CD8-positive, alpha-beta memory T cell (primary cell): ENCODE measurements around the gene ZMIZ1. TPM values are rescaled to one million over a fixed set of nuclear protein-coding genes. Genes with fewer than 3 reads are reported as not detected.
A peak's percentile ranks its signal among the peaks of the same experiment; 100 is the strongest.

Experiments used
- CTCF ChIA-PET: fragments of 350-600 bp; sonication (Branson Sonifier 250); formaldehyde crosslinking; loops from one replicate; lab custom pipeline; 2021; ENCODE audit warnings: antibody characterized with exemption; lab: Charles Lee
- POLR2A ChIA-PET: fragments of 350-600 bp; sonication (Branson Sonifier 250); formaldehyde crosslinking; loops from one replicate; lab custom pipeline; 2021; ENCODE audit warnings: antibody characterized with exemption; lab: Charles Lee
- DNase-seq, 5 donors: peaks; one replicate each; pipeline versions ENCODE4 v3.0.0 to v3.0.0-alpha.2; 2020 to 2022; ENCODE audit warnings: mixed read lengths in 1 of 5
- H3K27ac ChIP-seq: one replicate; pipeline ENCODE4 v1.7.0; 2013; ENCODE audit warnings: low read depth, mild to moderate bottlenecking, low read length, moderate library complexity
- H3K27me3 ChIP-seq: 2 replicates; pipeline ENCODE4 v1.7.0; 2013; ENCODE audit warnings: low read length, mild to moderate bottlenecking; ENCODE audit not compliant: insufficient read depth, poor library complexity, severe bottlenecking
- H3K36me3 ChIP-seq: 2 replicates; pipeline ENCODE4 v1.7.0; 2013; ENCODE audit warnings: mild to moderate bottlenecking, low read length, moderate library complexity; ENCODE audit not compliant: insufficient read depth
- H3K4me1 ChIP-seq: 2 replicates; pipeline ENCODE4 v1.7.0; 2013; ENCODE audit warnings: mild to moderate bottlenecking, low read length, moderate library complexity; ENCODE audit not compliant: insufficient read depth
- H3K4me3 ChIP-seq: 2 replicates; pipeline ENCODE4 v1.7.0; 2013; ENCODE audit warnings: mild to moderate bottlenecking, low read length
- H3K9me3 ChIP-seq: 2 replicates; pipeline ENCODE4 v1.7.0; 2013; ENCODE audit warnings: mild to moderate bottlenecking, low read length
- H3K27ac Mint-ChIP-seq, 8 donors: one replicate each; pipeline ENCODE4 v1.8.0; 2020 to 2021; ENCODE audit warnings: mixed read lengths in 8 of 8, mild to moderate bottlenecking in 6 of 8, inconsistent platforms in 3 of 8, moderate library complexity in 3 of 8
- H3K27me3 Mint-ChIP-seq, 2 donors: one replicate each; pipeline ENCODE4 v1.8.0; 2020 to 2021; ENCODE audit warnings: mixed read lengths in 2 of 2, mild to moderate bottlenecking in 1 of 2, moderate library complexity in 1 of 2
- H3K36me3 Mint-ChIP-seq, 3 donors: one replicate each; pipeline ENCODE4 v1.8.0; 2020 to 2021; ENCODE audit warnings: mixed read lengths in 3 of 3, inconsistent platforms in 1 of 3, mild to moderate bottlenecking in 1 of 3
- H3K4me1 Mint-ChIP-seq, 3 donors: one replicate each; pipeline ENCODE4 v1.8.0; 2020 to 2021; ENCODE audit warnings: mixed read lengths in 3 of 3, inconsistent platforms in 1 of 3, mild to moderate bottlenecking in 1 of 3
- H3K4me3 Mint-ChIP-seq, 7 donors: one replicate each; pipeline ENCODE4 v1.8.0; 2020 to 2021; ENCODE audit warnings: mixed read lengths in 7 of 7, mild to moderate bottlenecking in 6 of 7, moderate library complexity in 4 of 7, inconsistent platforms in 2 of 7
- H3K9me3 Mint-ChIP-seq, 5 donors: one replicate each; pipeline ENCODE4 v1.8.0; 2020 to 2022; ENCODE audit warnings: mixed read lengths in 5 of 5, mild to moderate bottlenecking in 3 of 5, moderate library complexity in 2 of 5, inconsistent platforms in 1 of 5
- polyA plus RNA-seq: library from polyadenylated mRNA; unstranded; fragments of 300-500 nt; fragmentation: Illumina TruSeq; gene quantifications from one replicate; pipeline ENCODE4 v1.2.3, GENCODE V29; 2021
- total RNA-seq, 2 experiments: library from RNA; stranded (reverse); gene quantifications; one replicate each; pipeline ENCODE4 v1.2.3, GENCODE V29; 2021

The ZMIZ1 gene
- total and polyA plus RNA-seq, 3 experiments from 2014 or later = 8.0 to 36.3 (median 34.7) TPM

GRCh38 chr10:79197558-79197957 is 128.8 kb downstream of the ZMIZ1 start:
- Mint-ChIP-seq H3K27me3 (no peaks in the 10 kb centered on the region), H3K4me3 (no peak overlapping the region), H3K36me3 (peaks cover 0 to 3% (median 0%) of the 10 kb centered on the region in 3 donors), H3K27ac (no peak overlapping the region), H3K9me3 (no peaks in the 10 kb centered on the region), H3K4me1 (peaks cover 0 to 9% (median 0%) of the 10 kb centered on the region in 3 donors)
- H3K27me3 ChIP-seq = no peaks in the 10 kb centered on the region
- no peak overlapping the region for H3K27ac ChIP-seq
- no peak overlapping the region for H3K4me3 ChIP-seq
- H3K9me3 ChIP-seq = no peaks in the 10 kb centered on the region
- no peak for DNase-seq
- peaks cover 6% of the 10 kb centered on the region for H3K4me1 ChIP-seq
- H3K36me3 ChIP-seq = no peaks in the 10 kb centered on the region
- ChIA-PET CTCF (interaction anchor here (0.7 to 5.0 kb wide), 12 partner anchors 9 to 1152 kb away, joined by 3 to 64 read pairs (median 4); no protein-coding TSS in a partner anchor), POLR2A (no interaction called here)

DNA sequence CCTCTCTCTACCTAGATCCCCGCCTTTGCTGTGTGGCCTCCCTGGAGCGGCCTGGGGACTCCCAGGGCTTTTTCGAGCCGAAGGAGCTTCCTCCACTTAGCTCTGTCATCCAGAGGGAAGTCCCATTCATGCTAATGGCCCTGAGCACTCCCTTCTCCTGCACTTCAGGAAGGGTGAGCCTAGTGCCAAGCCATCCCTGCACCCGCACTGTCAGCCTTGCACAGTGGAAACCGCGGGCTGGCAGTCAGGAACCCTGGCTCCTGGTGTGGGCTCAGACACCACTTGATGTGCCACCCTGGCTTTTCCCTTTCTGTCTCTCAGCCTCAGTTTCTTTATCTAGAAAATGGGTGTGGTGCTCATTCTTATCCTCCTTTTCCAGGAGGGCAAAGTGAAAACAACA is 131.6 kb downstream of the ZMIZ1 start:
- no peaks in the 10 kb centered on the region for H3K27me3 ChIP-seq
- CTCF ChIA-PET = interaction anchor here (1.0 kb wide), 1 partner anchor 1153 kb away, joined by 4 read pairs; no protein-coding TSS in a partner anchor
- no peak overlapping the region for H3K4me3 Mint-ChIP-seq
- H3K9me3 ChIP-seq = no peaks in the 10 kb centered on the region
- no peaks in the 10 kb centered on the region for H3K27me3 Mint-ChIP-seq
- no peak overlapping the region for H3K27ac ChIP-seq
- H3K27ac Mint-ChIP-seq = no peak overlapping the region
- H3K4me3 ChIP-seq = no peak overlapping the region
- no peaks in the 10 kb centered on the region for H3K36me3 ChIP-seq
- H3K4me1 ChIP-seq = peaks cover under 1% of the 10 kb centered on the region
- POLR2A ChIA-PET = no interaction called here
- no peak for DNase-seq
- H3K9me3 Mint-ChIP-seq = no peaks in the 10 kb centered on the region
- peaks cover 0 to 20% (median 6%) of the 10 kb centered on the region in 3 donors for H3K36me3 Mint-ChIP-seq
- H3K4me1 Mint-ChIP-seq = peaks cover 0 to 2% (median 0%) of the 10 kb centered on the region in 3 donors

GRCh38 chr10:79201706-79202105 is 132.9 kb downstream of the ZMIZ1 start:
- H3K27me3 ChIP-seq = no peaks in the 10 kb centered on the region
- Mint-ChIP-seq H3K4me3 (no peak overlapping the region), H3K9me3 (no peaks in the 10 kb centered on the region), H3K27me3 (no peaks in the 10 kb centered on the region), H3K36me3 (peaks cover 0 to 23% (median 6%) of the 10 kb centered on the region in 3 donors), H3K4me1 (no peaks in the 10 kb centered on the region), H3K27ac (no peak overlapping the region)
- H3K27ac ChIP-seq = no peak overlapping the region
- ChIA-PET POLR2A (interaction anchor here (0.6 kb wide), 1 partner anchor 9 kb away, joined by 5 read pairs; no protein-coding TSS in a partner anchor), CTCF (interaction anchor here (0.7 to 2.0 kb wide), 3 partner anchors 13 to 1339 kb away, joined by 3 to 10 read pairs (median 3); no protein-coding TSS in a partner anchor)
- no peak overlapping the region for H3K4me3 ChIP-seq
- H3K4me1 ChIP-seq = no peaks in the 10 kb centered on the region
- no peaks in the 10 kb centered on the region for H3K36me3 ChIP-seq
- no peak for DNase-seq
- H3K9me3 ChIP-seq = no peaks in the 10 kb centered on the region

- Histone ChIP-seq H3K27me3 (no peaks in the 10 kb centered on the region), H3K36me3 (no peaks in the 10 kb centered on the region), H3K27ac (no peak overlapping the region), H3K9me3 (no peaks in the 10 kb centered on the region), H3K4me3 (no peak overlapping the region), H3K4me1 (no peaks in the 10 kb centered on the region)
- Mint-ChIP-seq H3K36me3 (peaks cover 0 to 23% (median 6%) of the 10 kb centered on the region in 3 donors), H3K4me1 (no peaks in the 10 kb centered on the region), H3K4me3 (no peak overlapping the region), H3K27ac (no peak overlapping the region), H3K27me3 (no peaks in the 10 kb centered on the region), H3K9me3 (no peaks in the 10 kb centered on the region)
- DNase-seq = no peak
- ChIA-PET CTCF (interaction anchor here (0.7 to 2.0 kb wide), 3 partner anchors 13 to 1338 kb away, joined by 3 to 10 read pairs (median 3); no protein-coding TSS in a partner anchor), POLR2A (no interaction called here)
Measured at GRCh38 chr10:79202188-79203013, 133.6 kb downstream of the ZMIZ1 start.

DNA sequence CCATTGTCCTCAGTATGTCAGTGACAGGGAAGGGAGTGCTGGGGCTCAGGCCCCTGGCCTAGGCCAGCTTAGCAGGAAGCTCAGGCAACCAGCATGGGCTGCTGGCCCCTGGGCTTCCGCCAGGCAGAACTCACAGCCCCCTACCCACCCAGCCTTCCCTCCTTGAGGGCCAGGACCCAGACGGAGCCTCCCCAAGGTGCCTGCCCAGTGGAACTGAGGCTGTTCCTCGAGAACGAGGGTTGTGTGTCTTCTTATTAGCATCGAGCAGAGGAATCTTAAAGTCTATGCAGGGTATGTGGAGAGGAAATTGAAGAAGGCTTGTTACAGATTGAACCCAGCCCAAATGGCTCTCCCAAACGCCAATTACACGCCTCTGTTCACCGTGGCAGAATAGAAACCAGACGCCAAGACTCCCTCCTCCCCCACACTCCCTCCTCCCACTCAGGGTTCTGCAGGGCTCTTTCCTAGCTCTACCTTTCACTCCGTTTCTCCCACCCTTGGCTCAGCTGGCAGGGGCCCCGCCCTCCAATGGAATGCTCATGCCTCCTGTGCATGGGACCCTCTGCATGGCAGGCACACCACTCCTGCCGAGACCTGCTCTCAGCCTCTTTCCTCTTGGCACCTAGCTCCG is 134.4 kb downstream of the ZMIZ1 start:
- Mint-ChIP-seq H3K36me3 (peaks cover 0 to 24% (median 6%) of the 10 kb centered on the region in 3 donors), H3K4me1 (no peaks in the 10 kb centered on the region), H3K27ac (peak overlapping the region in 1 of 8 donors; percentile 95), H3K4me3 (no peak overlapping the region), H3K9me3 (no peaks in the 10 kb centered on the region), H3K27me3 (no peaks in the 10 kb centered on the region)
- ChIA-PET POLR2A (no interaction called here), CTCF (interaction anchor here (1.2 to 2.0 kb wide), 3 partner anchors 8 to 1156 kb away, joined by 3 to 10 read pairs (median 9); no protein-coding TSS in a partner anchor)
- no peaks in the 10 kb centered on the region for H3K36me3 ChIP-seq
- H3K4me3 ChIP-seq = no peak overlapping the region
- H3K4me1 ChIP-seq = no peaks in the 10 kb centered on the region
- no peak overlapping the region for H3K27ac ChIP-seq
- no peaks in the 10 kb centered on the region for H3K27me3 ChIP-seq
- H3K9me3 ChIP-seq = no peaks in the 10 kb centered on the region
- DNase-seq = no peak

GRCh38 chr10:79203833-79204232 is 135.1 kb downstream of the ZMIZ1 start:
- Histone ChIP-seq H3K4me3 (no peak overlapping the region), H3K36me3 (peaks cover 5% of the 10 kb centered on the region), H3K9me3 (no peaks in the 10 kb centered on the region), H3K4me1 (no peaks in the 10 kb centered on the region), H3K27me3 (no peaks in the 10 kb centered on the region), H3K27ac (no peak overlapping the region)
- CTCF ChIA-PET = interaction anchor here (1.1 to 1.4 kb wide), 2 partner anchors 8 to 1158 kb away, joined by 3 to 9 read pairs; no protein-coding TSS in a partner anchor
- Mint-ChIP-seq H3K9me3 (no peaks in the 10 kb centered on the region), H3K27me3 (no peaks in the 10 kb centered on the region), H3K27ac (peak overlapping the region in 1 of 8 donors; percentile 32), H3K4me3 (no peak overlapping the region), H3K4me1 (no peaks in the 10 kb centered on the region), H3K36me3 (peaks cover 2 to 31% (median 6%) of the 10 kb centered on the region in 3 donors)
- POLR2A ChIA-PET = no interaction called here
- DNase-seq = no peak

- peaks cover 5% of the 10 kb centered on the region for H3K36me3 ChIP-seq
- H3K27ac ChIP-seq = no peak overlapping the region
- Mint-ChIP-seq H3K27ac (no peak overlapping the region), H3K4me1 (no peaks in the 10 kb centered on the region), H3K27me3 (no peaks in the 10 kb centered on the region), H3K36me3 (peaks cover 3 to 40% (median 9%) of the 10 kb centered on the region in 3 donors), H3K9me3 (no peaks in the 10 kb centered on the region), H3K4me3 (no peak overlapping the region)
- H3K27me3 ChIP-seq = no peaks in the 10 kb centered on the region
- CTCF ChIA-PET = interaction anchor here (3.1 kb wide), 1 partner anchor 9 kb away, joined by 16 read pairs; no protein-coding TSS in a partner anchor
- H3K4me3 ChIP-seq = no peak overlapping the region
- no peaks in the 10 kb centered on the region for H3K9me3 ChIP-seq
- POLR2A ChIA-PET = no interaction called here
- H3K4me1 ChIP-seq = no peaks in the 10 kb centered on the region
- DNase-seq = no peak
Measured at GRCh38 chr10:79206300-79207095, 137.7 kb downstream of the ZMIZ1 start.
